Fibroblast of lung (primary cell): ENCODE results near the gene RXFP1. TPM values are rescaled to one million over a fixed set of nuclear protein-coding genes. Genes with fewer than 3 reads are reported as not detected.

Experiments used
- DNase-seq, 2 donors: peaks; one replicate each; pipeline versions ENCODE4 v3.0.0 to v3.0.0-alpha.2; 2010; ENCODE audit warnings: low read depth in 2 of 2
- H2AFZ ChIP-seq: 2 replicates; pipeline ENCODE4 v1.5.1; 2012; ENCODE audit warnings: low read length, control low read depth, inconsistent platforms
- H3K27ac ChIP-seq: 2 replicates; pipeline ENCODE4 v1.5.1; 2011; ENCODE audit warnings: low read length, control low read depth; ENCODE audit not compliant: insufficient read depth
- H3K27me3 ChIP-seq: 2 replicates; pipeline ENCODE4 v1.5.1; 2011; ENCODE audit warnings: mild to moderate bottlenecking, low read length; ENCODE audit not compliant: control insufficient read depth, insufficient read depth
- H3K36me3 ChIP-seq: 2 replicates; pipeline ENCODE4 v1.5.1; 2011; ENCODE audit warnings: low read length; ENCODE audit not compliant: control insufficient read depth, insufficient read depth
- H3K4me1 ChIP-seq: 2 replicates; pipeline ENCODE4 v1.5.1; 2011; ENCODE audit warnings: low read length; ENCODE audit not compliant: control insufficient read depth, insufficient read depth; ENCODE audit errors: extremely low read depth
- H3K4me2 ChIP-seq: 2 replicates; pipeline ENCODE4 v1.5.1; 2011; ENCODE audit warnings: low read length, control low read depth; ENCODE audit not compliant: insufficient read depth; ENCODE audit errors: extremely low read depth
- H3K4me3 ChIP-seq, 4 experiments: fragments of 200-600 bp in 1 of 4; sonication (generic) in 1 of 4; replicated peaks in 1 of 4; 2 replicates each; pipeline ENCODE4 v1.5.1; 2011 to 2016; ENCODE audit warnings: low read length in 4 of 4, low read depth in 3 of 4, mild to moderate bottlenecking in 3 of 4, control low read depth in 2 of 4, inconsistent platforms in 1 of 4, mixed read lengths in 1 of 4; ENCODE audit not compliant: insufficient read depth in 1 of 4; ENCODE audit errors: control extremely low read depth in 1 of 4
- H3K79me2 ChIP-seq: 2 replicates; pipeline ENCODE4 v1.5.1; 2012; ENCODE audit warnings: mild to moderate bottlenecking, low read length, inconsistent platforms; ENCODE audit not compliant: control insufficient read depth, insufficient read depth
- H3K9ac ChIP-seq: 2 replicates; pipeline ENCODE4 v1.5.1; 2011; ENCODE audit warnings: mild to moderate bottlenecking, low read length, control low read depth; ENCODE audit not compliant: insufficient read depth
- H3K9me3 ChIP-seq: 2 replicates; pipeline ENCODE4 v1.5.1; 2012; ENCODE audit warnings: low read depth, low read length; ENCODE audit not compliant: control insufficient read depth, insufficient read depth
- H4K20me1 ChIP-seq: 2 replicates; pipeline ENCODE4 v1.5.1; 2011; ENCODE audit warnings: low read length; ENCODE audit not compliant: control insufficient read depth, insufficient read depth; ENCODE audit errors: extremely low read depth
- CTCF ChIP-seq, 2 donors: IDR thresholded peaks in 1 of 2; conservative IDR thresholded peaks in 1 of 2; 1 replicate in 1 of 2; 2 replicates in 1 of 2; pipeline ENCODE4 v1.5.1; 2011 to 2012; ENCODE audit warnings: low read length in 2 of 2, control low read depth in 1 of 2, inconsistent platforms in 1 of 2, low read depth in 1 of 2, mild to moderate bottlenecking in 1 of 2
- EZH2 ChIP-seq: IDR thresholded peaks from 2 replicates; pipeline ENCODE4 v1.5.1; 2012; ENCODE audit warnings: low read length, control low read depth, mild to moderate bottlenecking; ENCODE audit errors: missing control alignments
- polyA plus RNA-seq, 2 donors: library from polyadenylated mRNA; depleted of rRNA in 1 of 2; stranded (reverse) in 1 of 2; unstranded in 1 of 2; fragments of >200 nt; gene quantifications; 2 replicates each; pipeline ENCODE4 v1.2.1, GENCODE V29; 2011 to 2012; ENCODE audit warnings: missing spikeins in 1 of 2
- total RNA-seq: library from RNA; depleted of rRNA; stranded (reverse); fragments of >200 nt; gene quantifications from 2 replicates; pipeline ENCODE4 v1.2.1, GENCODE V29; 2014

The RXFP1 gene
- total and polyA plus RNA-seq, 2 donors (not counting 1 experiment from before 2014, with no cell fraction given), result 0.10 to 1.3 TPM

GRCh38 chr4:158490629-158491028 is 31.1 kb upstream of the RXFP1 start:
- Histone ChIP-seq H3K79me2 (no peaks in the 10 kb centered on the region), H3K27ac (no peak overlapping the region), H3K27me3 (no peaks in the 10 kb centered on the region), H3K4me1 (no peaks in the 10 kb centered on the region), H3K4me2 (no peak overlapping the region), H3K36me3 (no peaks in the 10 kb centered on the region), H2AFZ (no peak overlapping the region), H4K20me1 (no peaks in the 10 kb centered on the region), H3K9me3 (no peaks in the 10 kb centered on the region), H3K9ac (no peak overlapping the region), H3K4me3 (no peak overlapping the region)
- no peak for DNase-seq
- TF ChIP-seq EZH2 (no peak), CTCF (conservative IDR thresholded peaks at IDR 0.05 in 1 of 2, IDR thresholded peaks at IDR 0.05 in 1 of 2; ENCODE audit: low read depth in 1 of 2, low read length in 2 of 2) (no peak)

GRCh38 chr4:158492391-158492790 is 29.3 kb upstream of the RXFP1 start:
- no peaks in the 10 kb centered on the region for H3K36me3 ChIP-seq
- H3K4me1 ChIP-seq, result no peaks in the 10 kb centered on the region
- DNase-seq, result peak in 1 of 2 donors; percentile 17
- H3K9ac ChIP-seq, result no peak overlapping the region
- H3K4me3 ChIP-seq, result no peak overlapping the region
- H3K27ac ChIP-seq, result no peak overlapping the region
- H3K79me2 ChIP-seq, result no peaks in the 10 kb centered on the region
- no peak overlapping the region for H2AFZ ChIP-seq
- no peaks in the 10 kb centered on the region for H3K9me3 ChIP-seq
- H3K4me2 ChIP-seq, result no peak overlapping the region
- no peaks in the 10 kb centered on the region for H3K27me3 ChIP-seq
- no peak for TF ChIP-seq CTCF (conservative IDR thresholded peaks at IDR 0.05 in 1 of 2, IDR thresholded peaks at IDR 0.05 in 1 of 2; ENCODE audit: low read depth in 1 of 2, low read length in 2 of 2)
- TF ChIP-seq EZH2, result no peak
- H4K20me1 ChIP-seq, result no peaks in the 10 kb centered on the region

- Histone ChIP-seq H2AFZ (no peak overlapping the region), H3K36me3 (no peaks in the 10 kb centered on the region), H3K4me3 (no peak overlapping the region), H3K27ac (no peak overlapping the region), H3K4me2 (no peak overlapping the region), H3K27me3 (no peaks in the 10 kb centered on the region), H3K4me1 (no peaks in the 10 kb centered on the region), H4K20me1 (no peaks in the 10 kb centered on the region), H3K9ac (no peak overlapping the region), H3K79me2 (no peaks in the 10 kb centered on the region), H3K9me3 (no peaks in the 10 kb centered on the region)
- TF ChIP-seq CTCF (conservative IDR thresholded peaks at IDR 0.05 in 1 of 2, IDR thresholded peaks at IDR 0.05 in 1 of 2; ENCODE audit: low read depth in 1 of 2, low read length in 2 of 2) (peak; percentile 28 to 40), EZH2 (no peak)
- no peak for DNase-seq
Observed at GRCh38 chr4:158496030-158496741, 25.5 kb upstream of the RXFP1 start.
